ENCODE measurements around the gene POLR2L.
A peak's percentile ranks its signal among the peaks of the same experiment; 100 is the strongest.

POLR2L gene

GRCh38 chr11:794766-795633, 47.3 kb downstream of the POLR2L start:
- peak overlapping the region; percentile 94 for H3K9ac ChIP-seq (ENCODE audit: low read length)
- H4K20me1 ChIP-seq (ENCODE audit: low read depth, low read length), result peaks cover 2% of the 10 kb centered on the region; the same call in 1 of the 2 replicates
- H2AFZ ChIP-seq (ENCODE audit: low read depth, low read length, severe bottlenecking), result no peak overlapping the region
- peaks cover 15% of the 10 kb centered on the region; the same call in 1 of the 2 replicates for H3K79me2 ChIP-seq (ENCODE audit: insufficient read depth, low read length)
- H3K27me3 ChIP-seq (ENCODE audit: low read length), result no peaks in the 10 kb centered on the region
- peaks cover 8% of the 10 kb centered on the region; the same call in 1 of the 2 replicates for H3F3A ChIP-seq (ENCODE audit: insufficient read depth)
- no peaks in the 10 kb centered on the region for H3K9me2 ChIP-seq (replicated peaks; ENCODE audit: insufficient read depth, low read length)
- H3K9me3 ChIP-seq (ENCODE audit: insufficient read depth, low read length), result no peaks in the 10 kb centered on the region
- no peak overlapping the region; the same call in 1 of the 2 replicates for H3K27ac ChIP-seq (ENCODE audit: low read depth, low read length)
- peak overlapping the region; percentile 87 for H3K4me3 ChIP-seq (ENCODE audit: insufficient read depth, low read length, poor library complexity, severe bottlenecking)
- no peaks in the 10 kb centered on the region for H3K36me3 ChIP-seq (ENCODE audit: low read length)
- H3K4me2 ChIP-seq (ENCODE audit: low read depth, low read length, poor library complexity, severe bottlenecking), result peak overlapping the region; percentile 80
- TF ChIP-seq EZH2phosphoT487 (conservative IDR thresholded peaks at IDR 0.05; ENCODE audit: low read length), result no peak
- TF ChIP-seq, protein P1, sequence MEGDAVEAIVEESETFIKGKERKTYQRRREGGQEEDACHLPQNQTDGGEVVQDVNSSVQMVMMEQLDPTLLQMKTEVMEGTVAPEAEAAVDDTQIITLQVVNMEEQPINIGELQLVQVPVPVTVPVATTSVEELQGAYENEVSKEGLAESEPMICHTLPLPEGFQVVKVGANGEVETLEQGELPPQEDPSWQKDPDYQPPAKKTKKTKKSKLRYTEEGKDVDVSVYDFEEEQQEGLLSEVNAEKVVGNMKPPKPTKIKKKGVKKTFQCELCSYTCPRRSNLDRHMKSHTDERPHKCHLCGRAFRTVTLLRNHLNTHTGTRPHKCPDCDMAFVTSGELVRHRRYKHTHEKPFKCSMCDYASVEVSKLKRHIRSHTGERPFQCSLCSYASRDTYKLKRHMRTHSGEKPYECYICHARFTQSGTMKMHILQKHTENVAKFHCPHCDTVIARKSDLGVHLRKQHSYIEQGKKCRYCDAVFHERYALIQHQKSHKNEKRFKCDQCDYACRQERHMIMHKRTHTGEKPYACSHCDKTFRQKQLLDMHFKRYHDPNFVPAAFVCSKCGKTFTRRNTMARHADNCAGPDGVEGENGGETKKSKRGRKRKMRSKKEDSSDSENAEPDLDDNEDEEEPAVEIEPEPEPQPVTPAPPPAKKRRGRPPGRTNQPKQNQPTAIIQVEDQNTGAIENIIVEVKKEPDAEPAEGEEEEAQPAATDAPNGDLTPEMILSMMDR (IDR thresholded peaks at IDR 0.05; ENCODE audit: insufficient read depth, low read length, poor library complexity, severe bottlenecking), result no peak

GRCh38 chr11:794013-794765, 48.1 kb downstream of the POLR2L start:
- H2AFZ ChIP-seq (ENCODE audit: low read depth, low read length, severe bottlenecking), result no peak overlapping the region
- H3K4me3 ChIP-seq (ENCODE audit: insufficient read depth, low read length, poor library complexity, severe bottlenecking), result no peak overlapping the region
- peaks cover 8% of the 10 kb centered on the region; the same call in 1 of the 2 replicates for H3F3A ChIP-seq (ENCODE audit: insufficient read depth)
- no peak overlapping the region for H3K27ac ChIP-seq (ENCODE audit: low read depth, low read length)
- no peaks in the 10 kb centered on the region for H3K36me3 ChIP-seq (ENCODE audit: low read length)
- H3K9ac ChIP-seq (ENCODE audit: low read length), result no peak overlapping the region
- H3K9me2 ChIP-seq (replicated peaks; ENCODE audit: insufficient read depth, low read length), result no peaks in the 10 kb centered on the region
- H3K79me2 ChIP-seq (ENCODE audit: insufficient read depth, low read length), result peaks cover 15% of the 10 kb centered on the region; the same call in 1 of the 2 replicates
- peaks cover 2% of the 10 kb centered on the region; the same call in 1 of the 2 replicates for H4K20me1 ChIP-seq (ENCODE audit: low read depth, low read length)
- no peaks in the 10 kb centered on the region for H3K9me3 ChIP-seq (ENCODE audit: insufficient read depth, low read length)
- H3K27me3 ChIP-seq (ENCODE audit: low read length), result no peaks in the 10 kb centered on the region
- H3K4me2 ChIP-seq (ENCODE audit: low read depth, low read length, poor library complexity, severe bottlenecking), result no peak overlapping the region
- TF ChIP-seq EZH2phosphoT487 (conservative IDR thresholded peaks at IDR 0.05; ENCODE audit: low read length), result no peak
- TF ChIP-seq, protein P1 (IDR thresholded peaks at IDR 0.05; ENCODE audit: insufficient read depth, low read length, poor library complexity, severe bottlenecking), result no peak

- peaks cover 8% of the 10 kb centered on the region; the same call in 1 of the 2 replicates for H3F3A ChIP-seq (ENCODE audit: insufficient read depth)
- no peak overlapping the region for H2AFZ ChIP-seq (ENCODE audit: low read depth, low read length, severe bottlenecking)
- no peaks in the 10 kb centered on the region for H3K9me2 ChIP-seq (replicated peaks; ENCODE audit: insufficient read depth, low read length)
- no peaks in the 10 kb centered on the region for H3K36me3 ChIP-seq (ENCODE audit: low read length)
- no peak overlapping the region for H3K4me2 ChIP-seq (ENCODE audit: low read depth, low read length, poor library complexity, severe bottlenecking)
- TF ChIP-seq EZH2phosphoT487 (conservative IDR thresholded peaks at IDR 0.05; ENCODE audit: low read length), result no peak
- TF ChIP-seq, protein P1 (IDR thresholded peaks at IDR 0.05; ENCODE audit: insufficient read depth, low read length, poor library complexity, severe bottlenecking), result no peak
- H3K27ac ChIP-seq (ENCODE audit: low read depth, low read length), result no peak overlapping the region
- no peak overlapping the region for H3K4me3 ChIP-seq (ENCODE audit: insufficient read depth, low read length, poor library complexity, severe bottlenecking)
- H3K9ac ChIP-seq (ENCODE audit: low read length), result no peak overlapping the region
- H4K20me1 ChIP-seq (ENCODE audit: low read depth, low read length), result peaks cover 2% of the 10 kb centered on the region; the same call in 1 of the 2 replicates
- H3K27me3 ChIP-seq (ENCODE audit: low read length), result no peaks in the 10 kb centered on the region
- H3K9me3 ChIP-seq (ENCODE audit: insufficient read depth, low read length), result no peaks in the 10 kb centered on the region
- H3K79me2 ChIP-seq (ENCODE audit: insufficient read depth, low read length), result peaks cover 15% of the 10 kb centered on the region; the same call in 1 of the 2 replicates
These were observed 48.8 kb downstream of the POLR2L start for GRCh38 chr11:793556-793955.
